CD4-positive, alpha-beta T cell (primary cell): ENCODE measurements around the gene JTB. TPM values are rescaled to one million over a fixed set of nuclear protein-coding genes. Genes with fewer than 3 reads are reported as not detected.

Experiments used
- ATAC-seq: fragments of 200-7000 bp; cut with Tn5 transposase; one replicate; pipeline ENCODE4 v1.10.0; 2022; ENCODE audit warnings: mild to moderate bottlenecking; ENCODE audit not compliant: poor library complexity
- CTCF ChIA-PET: fragments of 350-600 bp; sonication (Branson Sonifier 250); formaldehyde crosslinking; loops from one replicate; lab custom pipeline; 2021; ENCODE audit warnings: antibody characterized with exemption, inconsistent platforms; lab: Charles Lee
- POLR2A ChIA-PET: fragments of 350-600 bp; sonication (Branson Sonifier 250); formaldehyde crosslinking; loops from one replicate; lab custom pipeline; 2021; ENCODE audit warnings: antibody characterized with exemption, inconsistent platforms; lab: Charles Lee
- DNase-seq, 14 experiments: peaks; one replicate each; pipeline ENCODE4 v3.0.0-alpha.2; 2013 to 2020; ENCODE audit warnings: mixed read lengths in 2 of 14
- H3K27ac ChIP-seq, 2 donors: one replicate each; pipeline versions ENCODE4 v1.5.1 to v1.7.0; 2013; ENCODE audit warnings: low read length in 2 of 2, low read depth in 1 of 2, mild to moderate bottlenecking in 1 of 2
- H3K27me3 ChIP-seq, 2 experiments: 1 replicate in 1 of 2; 2 replicates in 1 of 2; pipeline versions ENCODE4 v1.6.1 to v1.7.0; 2013; ENCODE audit warnings: low read length in 2 of 2, control low read depth in 1 of 2, mild to moderate bottlenecking in 1 of 2, moderate library complexity in 1 of 2; ENCODE audit not compliant: insufficient read depth in 2 of 2, control insufficient read depth in 1 of 2
- H3K36me3 ChIP-seq: one replicate; pipeline ENCODE4 v1.6.1; 2013; ENCODE audit warnings: low read length, control low read depth; ENCODE audit not compliant: insufficient read depth
- H3K4me1 ChIP-seq: one replicate; pipeline ENCODE4 v1.6.1; 2013; ENCODE audit warnings: low read length, control low read depth; ENCODE audit not compliant: insufficient read depth
- H3K4me3 ChIP-seq: one replicate; pipeline ENCODE4 v1.5.1; 2013; ENCODE audit warnings: mild to moderate bottlenecking, low read length, moderate library complexity
- H3K9me3 ChIP-seq, 2 experiments: 1 replicate in 1 of 2; 2 replicates in 1 of 2; pipeline versions ENCODE4 v1.6.1 to v1.7.0; 2013; ENCODE audit warnings: low read length in 2 of 2, mild to moderate bottlenecking in 2 of 2, control low read depth in 1 of 2, moderate library complexity in 1 of 2; ENCODE audit not compliant: control insufficient read depth in 1 of 2, insufficient read depth in 1 of 2
- H3K27ac Mint-ChIP-seq: one replicate; pipeline ENCODE4 v1.8.0; 2020; ENCODE audit warnings: mixed read lengths
- H3K27me3 Mint-ChIP-seq: one replicate; pipeline ENCODE4 v1.8.0; 2021; ENCODE audit warnings: mixed read lengths
- H3K36me3 Mint-ChIP-seq: one replicate; pipeline ENCODE4 v1.8.0; 2021; ENCODE audit warnings: low read depth, mixed read lengths
- H3K4me1 Mint-ChIP-seq: one replicate; pipeline ENCODE4 v1.8.0; 2021; ENCODE audit warnings: low read depth, mixed read lengths
- H3K4me3 Mint-ChIP-seq: one replicate; pipeline ENCODE4 v1.8.0; 2020; ENCODE audit warnings: mild to moderate bottlenecking, mixed read lengths
- H3K9me3 Mint-ChIP-seq: one replicate; pipeline ENCODE4 v1.8.0; 2020; ENCODE audit warnings: mixed read lengths
- intact Hi-C, 2 experiments: fragments of 100-400 bp; cut with DNase I in 1 of 2; cut with micrococcal nuclease in 1 of 2; formaldehyde crosslinking; loops; one replicate each; pipeline versions ENCODE4 v1.15.1 to v1.9.0; 2023 to 2025; cut with DNase I, micrococcal nuclease
- total RNA-seq, 174 experiments: library from RNA in 2 of 174; stranded (reverse) in 2 of 174; gene quantifications; one replicate each; pipeline ENCODE4 v1.2.3 and lab custom pipeline; 2021 to 2026
- TF ChIP-seq, protein P1 (sequence below): fragments of 200-600 bp; IDR thresholded peaks from one replicate; pipeline ENCODE4 v1.8.0; 2022; ENCODE audit warnings: antibody characterized with exemption, mild to moderate bottlenecking

The JTB gene
- total RNA-seq, 2 experiments from 2014 or later: 80.4 to 80.9 TPM

DNA sequence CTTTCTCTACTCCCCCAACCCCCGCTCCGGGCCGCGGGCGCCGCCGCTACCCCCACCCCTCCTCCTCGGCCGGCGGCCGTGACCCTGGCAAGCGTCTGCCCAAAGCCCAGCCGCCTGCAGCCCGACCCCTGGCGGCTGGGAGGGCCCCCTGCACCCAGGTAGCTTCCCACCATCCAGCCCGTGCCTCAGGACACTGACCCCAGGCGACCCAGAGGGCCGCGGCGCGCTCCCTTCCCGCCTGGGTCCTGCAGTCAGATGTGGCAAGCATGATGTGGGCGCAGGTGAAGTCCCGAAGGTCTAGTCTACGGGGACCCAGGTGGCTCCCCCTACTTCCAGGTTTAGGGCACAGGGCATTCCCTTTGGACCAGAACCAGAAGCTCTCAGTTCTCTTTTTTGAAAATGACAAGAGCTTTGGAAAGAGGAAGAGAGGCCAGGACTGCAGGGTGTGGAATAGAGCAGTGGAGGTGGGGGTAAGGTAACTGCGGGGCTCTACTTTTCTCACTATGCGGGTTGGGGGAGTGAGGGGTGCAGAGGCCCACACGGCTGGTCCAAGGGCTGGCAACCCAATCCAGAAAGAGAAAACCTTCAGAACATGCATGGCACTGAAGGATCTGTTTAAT, 30.7 kb downstream of the JTB start, which contains the start of gene DENND4B:
DENND4B (minus strand) TSS at position 97 of the 620 bp plus-strand sequence. CDS start 2,344 bp downstream, outside the sequence.
- DNase-seq (peak; percentile 55 to 89 (median 70)), ATAC-seq (peak; percentile 57)
- Histone ChIP-seq H3K4me1 (peaks cover 50% of the 10 kb centered on the region), H3K36me3 (peaks cover 67% of the 10 kb centered on the region), H3K9me3 (no peaks in the 10 kb centered on the region), H3K27ac (peak within 1 kb of the TSS; percentile 92 to 94), H3K27me3 (no peaks in the 10 kb centered on the region), H3K4me3 (peak within 1 kb of the TSS; percentile 84)
- Mint-ChIP-seq H3K4me1 (peaks cover 38% of the 10 kb centered on the region), H3K27ac (peak within 1 kb of the TSS; percentile 86), H3K27me3 (no peaks in the 10 kb centered on the region), H3K9me3 (no peaks in the 10 kb centered on the region), H3K36me3 (peaks cover 82% of the 10 kb centered on the region), H3K4me3 (peak within 1 kb of the TSS; percentile 89)
- intact Hi-C loops: loop anchor here in 1 of 2 experiments (1.0 to 2.0 kb wide), 3 partner anchors 12 to 149 kb away; partner anchors contain the start of gene CRTC2
- POLR2A ChIA-PET: interaction anchor here (0.6 to 5.0 kb wide), 17 partner anchors 9 to 1247 kb away, joined by 3 to 143 read pairs (median 10); partner anchors contain the start of genes CHTOP, CREB3L4, CRTC2 and GATAD2B
- TF ChIP-seq, protein P1, sequence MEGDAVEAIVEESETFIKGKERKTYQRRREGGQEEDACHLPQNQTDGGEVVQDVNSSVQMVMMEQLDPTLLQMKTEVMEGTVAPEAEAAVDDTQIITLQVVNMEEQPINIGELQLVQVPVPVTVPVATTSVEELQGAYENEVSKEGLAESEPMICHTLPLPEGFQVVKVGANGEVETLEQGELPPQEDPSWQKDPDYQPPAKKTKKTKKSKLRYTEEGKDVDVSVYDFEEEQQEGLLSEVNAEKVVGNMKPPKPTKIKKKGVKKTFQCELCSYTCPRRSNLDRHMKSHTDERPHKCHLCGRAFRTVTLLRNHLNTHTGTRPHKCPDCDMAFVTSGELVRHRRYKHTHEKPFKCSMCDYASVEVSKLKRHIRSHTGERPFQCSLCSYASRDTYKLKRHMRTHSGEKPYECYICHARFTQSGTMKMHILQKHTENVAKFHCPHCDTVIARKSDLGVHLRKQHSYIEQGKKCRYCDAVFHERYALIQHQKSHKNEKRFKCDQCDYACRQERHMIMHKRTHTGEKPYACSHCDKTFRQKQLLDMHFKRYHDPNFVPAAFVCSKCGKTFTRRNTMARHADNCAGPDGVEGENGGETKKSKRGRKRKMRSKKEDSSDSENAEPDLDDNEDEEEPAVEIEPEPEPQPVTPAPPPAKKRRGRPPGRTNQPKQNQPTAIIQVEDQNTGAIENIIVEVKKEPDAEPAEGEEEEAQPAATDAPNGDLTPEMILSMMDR: peak; percentile 88
- CTCF ChIA-PET: interaction anchor here (0.6 to 3.5 kb wide), 23 partner anchors 9 to 150 kb away, joined by 3 to 31 read pairs (median 4); partner anchors contain the start of genes CREB3L4, CRTC2, GATAD2B and JTB

- CTCF ChIA-PET: interaction anchor here (0.7 to 3.5 kb wide), 23 partner anchors 9 to 149 kb away, joined by 3 to 31 read pairs (median 5); partner anchors contain the start of genes CREB3L4, CRTC2, GATAD2B and JTB
Measured at GRCh38 chr1:153945795-153946621, 31.5 kb downstream of the JTB start.

More at GRCh38 chr1:153945795-153946621, 31.5 kb downstream of the JTB start:
- peaks cover 67% of the 10 kb centered on the region for H3K36me3 ChIP-seq
- H3K4me1 ChIP-seq: peaks cover 57% of the 10 kb centered on the region
- DNase-seq (peak; percentile 36 to 91 (median 66)), ATAC-seq (peak; percentile 37)
- H3K27me3 ChIP-seq: no peaks in the 10 kb centered on the region
- H3K4me3 Mint-ChIP-seq: peak overlapping the region; percentile 89
- H3K4me1 Mint-ChIP-seq: peaks cover 38% of the 10 kb centered on the region
- no peaks in the 10 kb centered on the region for H3K9me3 Mint-ChIP-seq
- POLR2A ChIA-PET: interaction anchor here (0.5 to 5.0 kb wide), 21 partner anchors 8 to 381 kb away, joined by 3 to 143 read pairs (median 7); partner anchors contain the start of genes CHTOP, CREB3L4, CRTC2 and GATAD2B
- H3K27ac Mint-ChIP-seq: peak overlapping the region; percentile 86
- H3K36me3 Mint-ChIP-seq: peaks cover 80% of the 10 kb centered on the region
- intact Hi-C loops: loop anchor here (1.0 to 2.0 kb wide), 5 partner anchors 12 to 149 kb away; partner anchors contain the start of genes CRTC2 (in 2 of the 2) and RPS27 (in 1 of the 2)
- TF ChIP-seq, protein P1: no peak
- peak overlapping the region; percentile 92 to 94 for H3K27ac ChIP-seq
- no peaks in the 10 kb centered on the region for H3K27me3 Mint-ChIP-seq
- peak overlapping the region; percentile 84 for H3K4me3 ChIP-seq
- no peaks in the 10 kb centered on the region for H3K9me3 ChIP-seq
